Effector CD8-positive, alpha-beta T cell (primary cell): ENCODE data around the gene HOXA2.

ENCODE experiments used
- DNase-seq: peaks from one replicate; lab custom pipeline; 2025; lab: John Stamatoyannopoulos, UW

HOXA2 gene

GRCh38 chr7:27124902-27125689, 22.6 kb upstream of the HOXA2 start:
- DNase-seq = no peak

- no peak for DNase-seq
Observed at GRCh38 chr7:27124096-27124901, 21.8 kb upstream of the HOXA2 start.

GRCh38 chr7:27123477-27124053, 21.1 kb upstream of the HOXA2 start:
- DNase-seq = no peak

- DNase-seq = no peak
Observed at GRCh38 chr7:27123007-27123476, 20.6 kb upstream of the HOXA2 start.

- no peak for DNase-seq
Observed at GRCh38 chr7:27122077-27122910, 19.8 kb upstream of the HOXA2 start.

GRCh38 chr7:27121684-27122076, 19.2 kb upstream of the HOXA2 start:
- DNase-seq = no peak

- DNase-seq = no peak
Observed at GRCh38 chr7:27119412-27119911, 17.0 kb upstream of the HOXA2 start.

- DNase-seq = no peak
Observed at GRCh38 chr7:27118580-27118979, 16.1 kb upstream of the HOXA2 start.

GRCh38 chr7:27117887-27118491, 15.5 kb upstream of the HOXA2 start:
- DNase-seq = no peak

GRCh38 chr7:27116962-27117886, 14.7 kb upstream of the HOXA2 start:
- DNase-seq = no peak

GRCh38 chr7:27116031-27116961, 13.8 kb upstream of the HOXA2 start:
- DNase-seq = no peak

- no peak for DNase-seq
Observed at GRCh38 chr7:27115221-27116026, 12.9 kb upstream of the HOXA2 start.

- no peak for DNase-seq
Observed at GRCh38 chr7:27114881-27115220, 12.4 kb upstream of the HOXA2 start.

GRCh38 chr7:27113991-27114769, 11.7 kb upstream of the HOXA2 start:
- no peak for DNase-seq

GRCh38 chr7:27112955-27113949, 10.8 kb upstream of the HOXA2 start:
- DNase-seq = no peak

GRCh38 chr7:27112361-27112760, 9.9 kb upstream of the HOXA2 start:
- no peak for DNase-seq
